Stimulated activated CD4-positive, alpha-beta T cell treated with anti-CD3 and anti-CD28 coated beads, TNF-alpha, amount 100 ng/mL, for 4 hours (primary cell): ENCODE results near the gene POPDC2.

ENCODE experiments used
- DNase-seq, 3 experiments: peaks; one replicate each; pipeline ENCODE4 v3.0.0-alpha.2; 2020; ENCODE audit warnings: low read depth in 3 of 3

Gene POPDC2

DNA sequence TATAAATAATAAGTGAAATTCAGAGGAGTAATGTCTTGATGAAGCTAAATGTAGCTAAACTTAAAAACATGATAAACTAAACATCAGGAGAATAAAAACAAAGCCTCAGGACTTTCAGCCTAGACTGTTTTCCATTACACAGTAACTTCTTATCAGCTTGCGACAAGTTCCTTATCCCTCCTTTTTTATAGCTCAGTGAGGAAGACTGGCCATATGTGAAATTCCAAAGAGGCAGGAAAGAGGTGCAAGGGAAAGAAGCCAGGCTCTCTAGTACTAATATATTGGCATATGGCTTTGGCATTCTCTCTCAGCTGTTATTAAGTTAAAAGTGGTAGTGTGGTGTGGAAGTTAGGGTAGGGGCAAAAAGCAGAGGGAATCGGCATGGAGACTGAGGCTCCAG is 12.4 kb upstream of the POPDC2 start:
- DNase-seq = no peak

DNA sequence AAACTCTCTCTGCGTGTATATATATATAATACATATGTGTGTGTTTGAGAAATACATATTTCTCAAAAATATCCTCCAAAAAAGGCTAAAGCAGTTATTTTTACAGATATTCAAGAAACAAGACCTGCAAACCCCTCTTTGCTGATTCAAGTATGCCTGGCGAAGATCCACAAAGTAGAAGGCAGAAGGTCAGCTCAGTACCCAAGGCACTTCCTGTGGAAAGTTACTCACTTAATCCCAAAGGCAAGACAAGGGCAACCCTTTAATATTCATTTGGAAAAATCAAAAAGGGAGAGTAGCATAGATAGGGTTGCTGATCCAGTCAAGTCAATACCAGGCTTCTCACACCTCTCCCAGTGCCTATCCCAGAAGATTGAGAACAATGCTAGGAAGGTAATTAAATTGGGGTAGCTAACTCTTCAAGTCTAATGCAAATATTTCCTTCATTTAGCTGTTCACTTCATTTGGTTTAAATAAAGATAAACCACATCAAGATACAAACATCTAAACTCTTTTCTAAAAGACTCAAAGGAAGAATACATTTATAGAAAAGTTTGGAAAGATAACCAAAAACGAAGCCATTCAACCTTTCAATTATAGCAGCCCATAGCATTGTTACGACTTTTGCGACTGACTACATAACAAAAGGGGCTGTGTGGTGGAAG is 9.6 kb upstream of the POPDC2 start:
- no peak for DNase-seq

- DNase-seq = no peak
Observed at GRCh38 chr3:119665954-119666559, 5.7 kb upstream of the POPDC2 start.

DNA sequence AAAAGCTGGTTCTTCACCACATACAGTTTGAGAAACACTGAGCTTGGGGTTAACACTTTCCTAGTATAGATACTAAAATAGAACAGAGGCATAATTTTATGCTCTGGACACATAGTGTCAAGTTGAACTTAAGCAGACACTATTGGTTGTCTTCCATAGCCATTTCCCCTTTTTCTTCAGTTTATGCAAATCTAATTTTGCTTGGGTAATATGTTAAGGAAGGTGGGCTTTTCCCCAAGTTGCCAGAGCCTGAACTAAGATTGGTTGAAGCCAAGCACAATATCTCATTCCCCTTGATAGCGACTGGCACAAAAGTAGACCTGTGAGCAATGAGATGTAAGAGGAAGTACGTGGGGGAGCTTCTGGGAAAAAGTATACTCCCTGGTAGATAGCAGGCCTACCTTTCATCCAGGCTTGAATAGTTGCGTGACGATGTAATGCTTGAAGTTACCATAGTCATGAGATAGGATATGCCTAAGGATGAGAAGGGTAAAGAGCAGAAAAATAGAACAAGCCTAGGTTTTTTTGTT is 4.5 kb upstream of the POPDC2 start:
- DNase-seq = no peak

- DNase-seq = no peak
Observed at GRCh38 chr3:119664370-119664769, 4.0 kb upstream of the POPDC2 start.

GRCh38 chr3:119663885-119664284 is 3.5 kb upstream of the POPDC2 start:
- no peak for DNase-seq

GRCh38 chr3:119662604-119663373 is 2.4 kb upstream of the POPDC2 start:
- no peak for DNase-seq

DNA sequence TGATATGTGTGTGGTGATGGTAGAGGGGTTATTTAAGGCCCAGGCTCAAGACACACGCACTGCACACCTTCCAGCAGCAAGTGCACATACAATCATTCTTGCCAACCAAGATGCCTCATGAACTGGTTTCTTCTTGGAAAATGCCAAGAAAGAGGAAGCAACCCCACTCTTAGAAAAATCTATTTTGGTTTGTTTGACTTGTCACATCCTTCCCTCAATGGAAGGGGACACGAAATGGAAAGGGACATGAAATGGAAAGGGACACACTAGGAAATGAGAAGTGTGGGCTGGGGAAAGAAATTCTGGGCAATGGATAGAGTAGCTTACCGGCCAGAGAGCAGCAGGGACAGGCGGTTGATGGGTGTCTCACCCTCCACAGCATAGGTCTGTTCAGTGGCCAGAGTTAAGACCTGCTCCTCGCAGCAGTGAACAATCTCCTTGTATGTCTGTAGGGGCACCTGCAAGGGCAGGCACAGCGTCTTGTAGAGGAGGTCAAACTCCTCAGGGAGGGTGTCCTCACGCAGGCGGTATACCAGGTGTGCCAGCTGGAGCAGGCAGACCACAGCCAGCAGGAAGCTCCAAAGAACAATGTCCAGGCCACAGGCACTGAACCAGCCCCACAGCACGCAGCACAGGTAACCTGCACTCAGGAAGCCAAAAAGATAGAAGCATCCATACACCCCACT is 640 bp downstream of the POPDC2 start:
- DNase-seq = no peak

DNA sequence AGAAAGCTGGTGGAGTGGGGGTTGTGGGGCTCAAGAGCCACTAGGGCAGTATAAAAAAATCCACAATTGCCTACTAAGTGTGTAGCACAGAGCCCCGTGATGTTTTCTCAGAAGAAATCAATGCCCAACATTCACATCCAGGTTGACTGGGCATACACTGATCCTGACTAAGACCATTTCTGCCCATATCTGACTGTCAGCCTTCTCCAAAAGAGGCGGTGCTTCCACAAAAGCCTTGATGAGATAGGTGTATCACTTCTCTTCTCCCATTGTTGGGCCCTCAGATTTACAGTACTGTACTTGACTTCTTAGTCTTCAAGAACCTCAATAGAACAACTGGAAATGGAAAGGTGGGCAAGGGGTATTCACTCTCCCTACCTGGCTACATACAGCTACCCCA is 1.4 kb downstream of the POPDC2 start:
- no peak for DNase-seq

DNA sequence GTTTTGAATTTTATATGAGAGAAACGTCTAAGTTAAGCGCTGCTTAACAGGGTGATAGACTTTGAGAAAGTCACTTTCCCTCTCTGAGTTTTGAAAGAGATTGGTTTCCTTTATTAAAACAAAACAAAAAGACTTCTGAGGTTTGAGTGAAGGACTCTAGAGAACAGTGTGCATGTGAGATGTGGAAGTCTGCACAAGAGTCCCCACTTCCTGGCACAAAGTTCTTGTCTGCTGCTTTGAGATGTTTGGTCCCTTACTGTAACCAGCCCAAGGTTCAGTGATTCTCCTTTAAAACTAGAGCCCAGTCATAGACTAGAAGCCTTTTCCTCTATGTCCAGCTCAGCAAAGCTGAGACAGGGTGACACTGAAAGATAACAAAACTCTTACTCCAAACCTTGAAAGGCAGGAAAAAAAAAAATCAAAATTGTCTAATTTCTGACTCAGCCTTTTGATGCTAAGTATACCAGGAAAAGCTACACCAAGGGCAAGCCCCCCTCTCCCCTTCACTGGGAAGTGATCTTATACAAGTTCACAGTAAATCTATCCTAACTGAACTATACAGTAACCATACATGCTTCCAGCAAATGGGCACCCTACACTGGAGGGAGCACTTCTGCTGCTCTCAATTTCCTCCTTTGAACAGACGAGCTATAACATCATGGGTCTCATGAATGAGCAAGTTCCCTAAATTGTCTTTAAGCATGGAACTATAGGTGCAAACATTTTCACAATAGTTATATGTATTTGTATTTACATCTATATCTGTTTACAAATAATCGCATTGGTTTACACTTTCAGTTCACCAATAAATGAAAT is 2.3 kb downstream of the POPDC2 start:
- DNase-seq = no peak

DNA sequence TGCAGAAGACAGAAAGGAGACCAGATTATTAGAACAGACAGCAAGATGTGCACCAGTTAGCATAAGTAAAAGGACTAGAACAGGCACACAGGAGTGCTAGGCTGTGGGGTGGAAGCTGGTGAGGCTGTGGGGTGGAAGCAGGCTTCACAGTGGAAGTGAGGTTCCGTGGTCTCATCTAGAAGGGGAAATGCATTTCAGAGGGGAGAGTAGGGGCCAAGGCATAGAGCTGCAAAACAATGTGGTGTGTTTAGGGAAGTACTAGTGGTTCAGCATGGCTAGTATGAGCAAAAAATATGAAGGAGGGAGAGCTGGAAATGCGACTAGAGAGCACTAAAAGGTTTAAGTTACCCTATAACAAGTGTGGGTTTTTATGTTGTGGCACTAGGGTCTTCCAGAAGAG is 6.5 kb downstream of the POPDC2 start:
- no peak for DNase-seq

- no peak for DNase-seq
Observed at GRCh38 chr3:119652306-119653033, 7.9 kb downstream of the POPDC2 start.

DNA sequence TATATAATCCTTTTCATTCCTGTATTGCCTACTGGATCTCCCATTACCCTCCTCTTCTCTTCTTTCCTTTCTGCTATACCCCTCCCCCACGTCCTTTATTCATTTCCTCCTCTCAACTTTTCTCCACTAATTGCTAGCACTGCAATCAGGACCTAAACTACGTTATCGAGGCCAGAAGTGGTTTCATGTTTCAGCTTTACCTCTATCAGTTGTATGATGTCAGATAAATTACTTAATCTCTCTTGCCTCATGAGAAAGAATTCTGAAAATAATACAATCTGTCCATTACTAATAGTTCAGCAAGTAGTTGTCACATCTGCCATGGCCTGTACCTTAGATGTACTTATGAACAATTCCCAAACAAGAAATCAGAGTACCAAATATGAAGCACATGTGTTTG is 10.6 kb downstream of the POPDC2 start:
- no peak for DNase-seq

DNA sequence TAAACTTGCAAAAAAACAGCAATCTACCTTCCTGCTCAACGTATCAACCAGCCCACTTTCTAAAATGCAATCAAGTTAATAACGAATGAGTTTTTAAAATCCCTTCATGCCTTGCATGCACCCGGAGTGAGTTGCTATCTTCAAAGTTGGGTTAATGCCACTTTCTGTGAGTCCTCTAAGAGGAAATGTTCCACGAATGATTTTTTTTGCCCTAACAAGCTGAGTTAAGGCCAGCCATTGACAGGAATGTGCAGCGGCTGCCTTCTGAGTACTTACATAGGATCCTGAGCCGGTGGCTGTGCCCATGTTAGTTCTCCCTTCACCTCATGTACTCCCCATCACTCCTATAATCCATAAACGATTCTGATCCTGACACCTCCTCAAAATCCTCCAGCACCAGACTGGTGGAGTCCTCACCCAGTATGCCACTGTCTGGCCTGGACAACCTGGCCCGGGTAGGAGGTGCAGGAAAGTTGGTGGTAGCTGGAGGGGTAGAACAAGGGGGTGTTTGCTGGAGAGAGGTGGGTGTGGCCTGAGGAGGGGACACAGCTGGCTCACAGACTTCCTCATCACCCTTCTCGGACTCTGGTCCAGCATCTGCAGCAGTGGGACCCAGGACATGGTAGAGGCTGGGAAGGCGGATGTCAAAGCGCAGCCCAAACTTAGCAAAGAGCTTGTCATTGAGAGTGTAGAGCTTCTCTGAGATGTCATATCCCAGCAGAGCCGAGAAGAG is 12.4 kb downstream of the POPDC2 start:
- DNase-seq = no peak

DNA sequence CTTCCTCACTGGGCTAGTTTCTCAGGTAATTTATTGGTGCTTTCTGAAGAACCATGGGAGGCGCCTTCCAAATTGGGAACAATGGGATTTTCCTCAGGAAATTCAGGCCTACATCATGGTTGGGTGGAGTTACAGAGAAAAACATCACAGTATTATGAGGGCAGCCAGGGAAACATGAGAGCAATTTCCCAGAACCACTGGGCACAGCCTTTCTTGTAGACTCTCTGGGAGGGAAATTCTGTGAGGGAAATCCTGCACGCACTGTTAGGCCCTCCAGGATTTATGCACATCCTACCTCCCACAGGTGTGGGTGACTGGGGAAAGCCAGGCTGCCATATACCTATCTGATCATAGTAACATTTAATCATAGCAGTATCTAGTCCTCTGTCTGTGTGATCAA is 13.2 kb downstream of the POPDC2 start:
- no peak for DNase-seq

GRCh38 chr3:119645813-119646212 is 14.6 kb downstream of the POPDC2 start:
- no peak for DNase-seq

DNA sequence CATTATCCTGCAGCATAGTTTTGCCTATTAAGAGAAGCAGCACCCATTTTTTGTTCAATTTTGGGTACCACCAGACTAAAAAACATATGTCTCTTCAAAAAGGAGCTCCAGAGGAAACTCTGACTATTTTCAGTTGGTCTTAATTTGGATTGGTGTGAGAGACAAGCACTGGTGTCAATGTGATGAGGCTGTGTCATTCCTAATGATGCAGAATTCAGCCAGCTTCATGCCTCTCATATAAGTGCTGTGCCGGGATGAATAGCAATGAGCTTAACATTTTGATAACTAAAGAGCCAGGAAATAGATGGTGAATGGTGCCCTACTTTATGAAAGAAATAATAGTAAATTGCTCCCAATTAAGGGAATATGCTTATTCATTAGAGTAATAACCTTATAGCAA is 15.9 kb downstream of the POPDC2 start:
- no peak for DNase-seq

DNA sequence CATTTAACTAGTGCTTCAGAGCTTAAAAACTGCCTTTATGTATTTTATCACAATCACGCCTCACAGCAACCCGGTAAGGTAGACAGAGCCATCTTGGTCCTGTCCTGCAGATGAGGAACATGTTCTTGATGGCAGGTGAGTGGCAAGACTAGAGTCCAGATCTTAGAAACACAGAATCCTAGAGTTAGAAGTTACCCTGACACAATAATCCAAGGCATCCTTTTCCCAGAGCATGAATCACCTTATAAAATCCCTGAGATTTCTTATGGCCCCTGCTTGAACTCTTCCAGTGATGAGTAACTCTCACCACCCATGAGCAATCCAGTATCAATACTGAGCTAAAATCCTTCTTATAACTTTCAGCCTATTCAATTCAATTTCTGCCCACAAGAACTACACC is 16.9 kb downstream of the POPDC2 start:
- DNase-seq = no peak

GRCh38 chr3:119642746-119643473 is 17.5 kb downstream of the POPDC2 start:
- DNase-seq = no peak
